Breast epithelium (tissue), 3 donors: ENCODE results near the gene VTI1B.
"Not testable (repeated sequence)": the region's sequence is repeated elsewhere in the genome, so short reads cannot be mapped to it uniquely, and the experiment has no call there.

ENCODE experiments used
- POLR2A ChIP-seq: fragments of 450-650 bp; IDR thresholded peaks from one replicate; pipeline ENCODE4 v1.6.1; 2016; ENCODE audit warnings: antibody characterized with exemption, mild to moderate bottlenecking, moderate library complexity
- POLR2AphosphoS5 ChIP-seq, 3 donors: sonication (generic); formaldehyde crosslinking; IDR thresholded peaks; one replicate each; pipeline ENCODE4 v1.6.1; 2017; ENCODE audit warnings: antibody characterized with exemption in 3 of 3
- TF ChIP-seq, protein P1 (sequence below), 3 donors: fragments of 450-650 bp; IDR thresholded peaks; one replicate each; pipeline ENCODE4 v1.5.1; 2016 to 2017; ENCODE audit warnings: antibody characterized with exemption in 3 of 3, mild to moderate bottlenecking in 3 of 3, moderate library complexity in 3 of 3

DNA sequence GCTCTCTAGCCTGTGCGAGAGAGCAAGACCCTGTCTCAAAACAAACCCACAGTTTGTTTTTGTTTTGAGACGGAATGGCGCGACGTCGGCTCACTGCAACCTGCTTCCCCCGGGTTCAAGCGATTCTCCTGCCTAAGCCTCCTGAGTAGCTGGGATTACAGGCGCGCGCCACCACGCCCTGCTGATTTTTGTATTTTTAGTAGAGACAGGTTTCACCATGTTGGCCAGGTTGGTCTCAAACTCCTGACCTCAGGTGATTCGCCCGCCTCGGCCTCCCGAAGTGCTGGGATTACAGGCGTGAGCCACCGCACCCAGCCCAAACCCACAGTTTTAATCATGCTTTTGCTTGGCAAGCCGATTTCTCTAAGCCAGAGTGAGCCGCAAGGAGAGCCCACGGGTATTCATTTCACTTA, 73.9 kb downstream of the VTI1B start:
- TF ChIP-seq, protein P1, sequence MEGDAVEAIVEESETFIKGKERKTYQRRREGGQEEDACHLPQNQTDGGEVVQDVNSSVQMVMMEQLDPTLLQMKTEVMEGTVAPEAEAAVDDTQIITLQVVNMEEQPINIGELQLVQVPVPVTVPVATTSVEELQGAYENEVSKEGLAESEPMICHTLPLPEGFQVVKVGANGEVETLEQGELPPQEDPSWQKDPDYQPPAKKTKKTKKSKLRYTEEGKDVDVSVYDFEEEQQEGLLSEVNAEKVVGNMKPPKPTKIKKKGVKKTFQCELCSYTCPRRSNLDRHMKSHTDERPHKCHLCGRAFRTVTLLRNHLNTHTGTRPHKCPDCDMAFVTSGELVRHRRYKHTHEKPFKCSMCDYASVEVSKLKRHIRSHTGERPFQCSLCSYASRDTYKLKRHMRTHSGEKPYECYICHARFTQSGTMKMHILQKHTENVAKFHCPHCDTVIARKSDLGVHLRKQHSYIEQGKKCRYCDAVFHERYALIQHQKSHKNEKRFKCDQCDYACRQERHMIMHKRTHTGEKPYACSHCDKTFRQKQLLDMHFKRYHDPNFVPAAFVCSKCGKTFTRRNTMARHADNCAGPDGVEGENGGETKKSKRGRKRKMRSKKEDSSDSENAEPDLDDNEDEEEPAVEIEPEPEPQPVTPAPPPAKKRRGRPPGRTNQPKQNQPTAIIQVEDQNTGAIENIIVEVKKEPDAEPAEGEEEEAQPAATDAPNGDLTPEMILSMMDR (IDR thresholded peaks at IDR 0.05) = not testable (repeated sequence)
- not testable (repeated sequence) for TF ChIP-seq POLR2A; POLR2AphosphoS5 (IDR thresholded peaks at IDR 0.05)
